ENCODE measurements around the gene CREB3L2. TPM values are rescaled to one million over a fixed set of nuclear protein-coding genes. Genes with fewer than 3 reads are reported as not detected.

CREB3L2 gene
- total and polyA plus RNA-seq, 2 of the 13 experiments (the other 11 are each of a cell fraction or from before 2014, with no cell fraction given): 22.1 to 41.1 TPM

- Histone ChIP-seq H3K27ac (ENCODE audit: extremely low read length, insufficient read depth, low read length) (peak overlapping the region; percentile 22), H3K9ac (ENCODE audit: insufficient read depth, low read depth, low read length) (no peak overlapping the region), H3K9me3 (ENCODE audit: low read length) (no peaks in the 10 kb centered on the region), H3K36me3 (replicated peaks in 1 of 2; ENCODE audit: control insufficient read depth in 1 of 2, insufficient read depth in 2 of 2, low read length in 2 of 2) (peaks cover 0 to 22% of the 10 kb centered on the region in 2 experiments; a peak in 4 of 5 replicates), H3K4me3 (replicated peaks in 1 of 3; ENCODE audit: insufficient read depth in 1 of 3, low read depth in 2 of 3, low read length in 3 of 3) (no peak overlapping the region), H3K79me2 (ENCODE audit: insufficient read depth, low read length) (peaks cover 99% of the 10 kb centered on the region), H3K4me2 (ENCODE audit: low read depth, low read length) (no peak overlapping the region), H3K4me1 (ENCODE audit: insufficient read depth, low read length) (peaks cover 100% of the 10 kb centered on the region), H2AFZ (ENCODE audit: low read length) (no peak overlapping the region), H3K27me3 (ENCODE audit: control insufficient read depth in 1 of 2, insufficient read depth in 2 of 2, low read length in 2 of 2) (no peaks in the 10 kb centered on the region), H4K20me1 (ENCODE audit: insufficient read depth, low read length) (peaks cover 19% of the 10 kb centered on the region)
- POLR2A ChIA-PET: interaction anchor here (1.1 kb wide), 1 partner anchor 13 kb away, joined by 3 read pairs; no protein-coding TSS in a partner anchor
- TF ChIP-seq TBX2 (CRISPR knock-in tag; IDR thresholded peaks at IDR 0.05; ENCODE audit: borderline replicate concordance): 0 out of 2 replicates have a peak, but pooled peaks have one; percentile 14
- TF ChIP-seq RBM22 (optimal IDR thresholded peaks at IDR 0.05; ENCODE audit: low read length): peak; percentile 32
- no peak for TF ChIP-seq CAMTA2 (CRISPR knock-in tag; IDR thresholded peaks at IDR 0.05; ENCODE audit: borderline replicate concordance)
- ATAC-seq (no peak), FAIRE-seq (no peak), DNase-seq (ENCODE audit: low spot score) (no peak)
- CTCF ChIA-PET (ENCODE audit: low intra/inter-chr PET ratio, low total read pairs): no interaction called here
- WGBS (ENCODE audit: low lambda C conversion rate): 82% methylated on average over 7 of the region's 9 CpGs
- no TSS peak for BruUV-seq (replicated peaks)
- in situ Hi-C loops (cut with HindIII; ENCODE audit: extremely low pct_ligation_motif_present, low pct_unique_long_range_greater_than_20kb) (no loop called here), intact Hi-C loops (cut with micrococcal nuclease; ENCODE audit: unreplicated experiment) (loop anchor here (5.0 kb wide), 1 partner anchor 36 kb away; no protein-coding TSS in a partner anchor)
Measured at GRCh38 chr7:137936509-137937201, 65.2 kb downstream of the CREB3L2 start.

GRCh38 chr7:137935884-137936508 is 65.9 kb downstream of the CREB3L2 start:
- CTCF ChIA-PET (ENCODE audit: low intra/inter-chr PET ratio, low total read pairs): no interaction called here
- Histone ChIP-seq H3K27me3 (ENCODE audit: control insufficient read depth in 1 of 2, insufficient read depth in 2 of 2, low read length in 2 of 2) (no peaks in the 10 kb centered on the region), H3K4me2 (ENCODE audit: low read depth, low read length) (peak overlapping the region; percentile 9; the same call in 1 of the 2 replicates), H3K4me3 (replicated peaks in 1 of 3; ENCODE audit: insufficient read depth in 1 of 3, low read depth in 2 of 3, low read length in 3 of 3) (no peak overlapping the region), H3K9me3 (ENCODE audit: low read length) (no peaks in the 10 kb centered on the region), H3K4me1 (ENCODE audit: insufficient read depth, low read length) (peaks cover 100% of the 10 kb centered on the region), H3K27ac (ENCODE audit: extremely low read length, insufficient read depth, low read length) (peak overlapping the region; percentile 22), H2AFZ (ENCODE audit: low read length) (no peak overlapping the region), H3K79me2 (ENCODE audit: insufficient read depth, low read length) (peaks cover 99% of the 10 kb centered on the region), H3K36me3 (replicated peaks in 1 of 2; ENCODE audit: control insufficient read depth in 1 of 2, insufficient read depth in 2 of 2, low read length in 2 of 2) (peaks cover 0 to 22% of the 10 kb centered on the region in 2 experiments; a peak in 4 of 5 replicates), H3K9ac (ENCODE audit: insufficient read depth, low read depth, low read length) (no peak overlapping the region), H4K20me1 (ENCODE audit: insufficient read depth, low read length) (peaks cover 23% of the 10 kb centered on the region)
- POLR2A ChIA-PET: no interaction called here
- 69% methylated on average over 7 of the region's 7 CpGs for WGBS (ENCODE audit: low lambda C conversion rate)
- in situ Hi-C loops (cut with HindIII; ENCODE audit: extremely low pct_ligation_motif_present, low pct_unique_long_range_greater_than_20kb): no loop called here
- FAIRE-seq (no peak), DNase-seq (ENCODE audit: low spot score) (no peak), ATAC-seq (peak; percentile 18)
- intact Hi-C loops (cut with micrococcal nuclease; ENCODE audit: unreplicated experiment): loop anchor here (5.0 kb wide), 1 partner anchor 36 kb away; no protein-coding TSS in a partner anchor
- BruUV-seq (replicated peaks): no TSS peak
- peak; percentile 33; the same call in 1 of the 2 replicates for TF ChIP-seq NR2F6 (IDR thresholded peaks at IDR 0.05)
- no peak for TF ChIP-seq NR2F6 (CRISPR knock-in tag; IDR thresholded peaks at IDR 0.05)
- TF ChIP-seq, protein P1, sequence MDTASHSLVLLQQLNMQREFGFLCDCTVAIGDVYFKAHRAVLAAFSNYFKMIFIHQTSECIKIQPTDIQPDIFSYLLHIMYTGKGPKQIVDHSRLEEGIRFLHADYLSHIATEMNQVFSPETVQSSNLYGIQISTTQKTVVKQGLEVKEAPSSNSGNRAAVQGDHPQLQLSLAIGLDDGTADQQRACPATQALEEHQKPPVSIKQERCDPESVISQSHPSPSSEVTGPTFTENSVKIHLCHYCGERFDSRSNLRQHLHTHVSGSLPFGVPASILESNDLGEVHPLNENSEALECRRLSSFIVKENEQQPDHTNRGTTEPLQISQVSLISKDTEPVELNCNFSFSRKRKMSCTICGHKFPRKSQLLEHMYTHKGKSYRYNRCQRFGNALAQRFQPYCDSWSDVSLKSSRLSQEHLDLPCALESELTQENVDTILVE (CRISPR knock-in tag; IDR thresholded peaks at IDR 0.05): no peak
